Measurements from ENCODE around the gene KAZN.
A peak's percentile ranks its signal among the peaks of the same experiment; 100 is the strongest.

The KAZN gene

GRCh38 chr1:15125101-15125745 lies 526.7 kb downstream of the KAZN start:
- no peak for TF ChIP-seq L3MBTL2 (conservative IDR thresholded peaks at IDR 0.05)
- TF ChIP-seq PKNOX1 (IDR thresholded peaks at IDR 0.05) = no peak
- POLR2A ChIA-PET = no interaction called here
- no peak for DNase-seq (ENCODE audit: extremely low spot score)
- CTCF ChIA-PET = no interaction called here

- no peak for DNase-seq (ENCODE audit: extremely low spot score)
- ChIA-PET POLR2A (interaction anchor here (0.7 kb wide), 1 partner anchor 9 kb away, joined by 3 read pairs; no protein-coding TSS in a partner anchor), CTCF (interaction anchor here (0.5 to 2.1 kb wide), 17 partner anchors 8 to 759 kb away, joined by 3 to 25 read pairs (median 4); no protein-coding TSS in a partner anchor)
- no peak for TF ChIP-seq TARDBP (IDR thresholded peaks at IDR 0.05)
- no peak for TF ChIP-seq HDGF (IDR thresholded peaks at IDR 0.05; ENCODE audit: borderline replicate concordance)
- TF ChIP-seq BHLHE40 (IDR thresholded peaks at IDR 0.05; ENCODE audit: borderline replicate concordance) = no peak
- no peak for TF ChIP-seq SUZ12 (IDR thresholded peaks at IDR 0.05)
- no peak for TF ChIP-seq FOXM1 (IDR thresholded peaks at IDR 0.05; ENCODE audit: borderline replicate concordance)
- TF ChIP-seq NFRKB (IDR thresholded peaks at IDR 0.05) = no peak
- no peak for TF ChIP-seq LEF1 (IDR thresholded peaks at IDR 0.05; ENCODE audit: borderline replicate concordance)
- TF ChIP-seq CTBP1 (IDR thresholded peaks at IDR 0.05; ENCODE audit: borderline replicate concordance) = no peak
- TF ChIP-seq SP1 (IDR thresholded peaks at IDR 0.05) = no peak
- TF ChIP-seq ELF4 (IDR thresholded peaks at IDR 0.05) = no peak
- TF ChIP-seq FOXK2 (IDR thresholded peaks at IDR 0.05) = no peak
- TF ChIP-seq FOXA1 (IDR thresholded peaks at IDR 0.05) = no peak
- TF ChIP-seq PKNOX1 (IDR thresholded peaks at IDR 0.05) = no peak
- no peak for TF ChIP-seq ARNT (IDR thresholded peaks at IDR 0.05)
- TF ChIP-seq L3MBTL2 (conservative IDR thresholded peaks at IDR 0.05) = no peak
- TF ChIP-seq ZNF384 (IDR thresholded peaks at IDR 0.05) = no peak
Measured at GRCh38 chr1:15128077-15128476, 529.6 kb downstream of the KAZN start.

DNA sequence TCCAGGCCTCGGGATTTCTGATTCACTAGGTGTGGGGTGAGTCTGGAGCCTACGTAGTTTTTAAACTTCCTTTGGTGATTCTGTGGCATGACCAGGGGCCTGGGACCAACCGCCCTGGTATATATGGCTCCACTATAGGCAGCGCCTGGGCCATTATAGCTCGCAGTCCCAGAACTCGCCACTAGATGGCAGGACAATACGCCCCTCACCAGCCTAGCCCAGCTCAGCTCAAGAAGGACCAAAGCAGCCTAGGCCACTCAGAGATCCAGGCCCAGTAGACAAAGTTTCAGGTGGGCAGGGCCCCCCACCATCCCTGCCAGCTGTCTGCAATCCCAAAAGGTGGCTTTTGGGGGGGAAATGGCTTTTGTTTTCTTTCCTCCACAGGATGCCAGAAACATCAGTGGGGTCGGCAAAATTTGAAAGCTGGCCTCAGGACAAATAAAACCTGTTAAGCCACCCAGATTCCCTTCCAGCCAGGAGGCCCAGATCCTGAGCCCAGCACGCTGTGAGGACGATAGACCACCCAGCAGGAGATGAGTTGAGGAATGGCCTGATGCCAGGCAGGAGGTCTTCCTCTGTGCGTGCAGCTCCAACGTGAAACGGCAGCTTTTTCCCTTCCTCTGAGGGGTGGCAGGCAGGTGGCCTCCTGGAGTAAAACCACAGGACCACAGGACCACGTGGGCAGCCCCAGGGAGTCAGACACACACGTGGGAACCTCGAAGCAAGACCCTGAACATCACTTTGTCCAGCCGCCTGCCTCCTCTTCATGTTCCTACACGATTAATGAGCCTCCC lies 530.2 kb downstream of the KAZN start:
- POLR2A ChIA-PET = interaction anchor here (0.7 to 0.8 kb wide), 2 partner anchors 9 to 24 kb away, joined by 3 to 4 read pairs; no protein-coding TSS in a partner anchor
- peak; percentile 83 for DNase-seq (ENCODE audit: extremely low spot score)
- no peak for TF ChIP-seq HDGF (IDR thresholded peaks at IDR 0.05; ENCODE audit: borderline replicate concordance)
- TF ChIP-seq SUZ12 (IDR thresholded peaks at IDR 0.05) = no peak
- TF ChIP-seq LEF1 (IDR thresholded peaks at IDR 0.05; ENCODE audit: borderline replicate concordance) = no peak
- TF ChIP-seq FOXK2 (IDR thresholded peaks at IDR 0.05) = no peak
- no peak for TF ChIP-seq FOXA1 (IDR thresholded peaks at IDR 0.05)
- no peak for TF ChIP-seq SP1 (IDR thresholded peaks at IDR 0.05)
- no peak for TF ChIP-seq CTBP1 (IDR thresholded peaks at IDR 0.05; ENCODE audit: borderline replicate concordance)
- no peak for TF ChIP-seq TARDBP (IDR thresholded peaks at IDR 0.05)
- no peak for TF ChIP-seq ZNF384 (IDR thresholded peaks at IDR 0.05)
- no peak for TF ChIP-seq FOXM1 (IDR thresholded peaks at IDR 0.05; ENCODE audit: borderline replicate concordance)
- TF ChIP-seq ARNT (IDR thresholded peaks at IDR 0.05) = no peak
- TF ChIP-seq BHLHE40 (IDR thresholded peaks at IDR 0.05; ENCODE audit: borderline replicate concordance) = no peak
- no peak for TF ChIP-seq NFRKB (IDR thresholded peaks at IDR 0.05)
- no peak for TF ChIP-seq ELF4 (IDR thresholded peaks at IDR 0.05)
- no peak for TF ChIP-seq PKNOX1 (IDR thresholded peaks at IDR 0.05)
- no peak for TF ChIP-seq L3MBTL2 (conservative IDR thresholded peaks at IDR 0.05)
- CTCF ChIA-PET = interaction anchor here (0.5 to 2.1 kb wide), 20 partner anchors 8 to 1305 kb away, joined by 3 to 25 read pairs (median 4); no protein-coding TSS in a partner anchor

- ChIA-PET CTCF (interaction anchor here (2.1 kb wide), 1 partner anchor 142 kb away, joined by 25 read pairs; no protein-coding TSS in a partner anchor), POLR2A (no interaction called here)
- TF ChIP-seq FOXK2 (IDR thresholded peaks at IDR 0.05) (no peak), PKNOX1 (IDR thresholded peaks at IDR 0.05) (no peak), FOXA1 (IDR thresholded peaks at IDR 0.05) (no peak), ELF4 (IDR thresholded peaks at IDR 0.05) (no peak), FOXM1 (IDR thresholded peaks at IDR 0.05; ENCODE audit: borderline replicate concordance) (no peak), SP1 (IDR thresholded peaks at IDR 0.05) (no peak), L3MBTL2 (conservative IDR thresholded peaks at IDR 0.05) (no peak), ARNT (IDR thresholded peaks at IDR 0.05) (no peak), CTBP1 (IDR thresholded peaks at IDR 0.05; ENCODE audit: borderline replicate concordance) (no peak), SUZ12 (IDR thresholded peaks at IDR 0.05) (no peak), NFRKB (IDR thresholded peaks at IDR 0.05) (no peak), BHLHE40 (IDR thresholded peaks at IDR 0.05; ENCODE audit: borderline replicate concordance) (no peak), LEF1 (IDR thresholded peaks at IDR 0.05; ENCODE audit: borderline replicate concordance) (no peak), ZNF384 (IDR thresholded peaks at IDR 0.05) (no peak), HDGF (IDR thresholded peaks at IDR 0.05; ENCODE audit: borderline replicate concordance) (no peak), TARDBP (IDR thresholded peaks at IDR 0.05) (no peak)
- DNase-seq (ENCODE audit: extremely low spot score) = no peak
Measured at GRCh38 chr1:15129944-15130343, 531.5 kb downstream of the KAZN start.

DNA sequence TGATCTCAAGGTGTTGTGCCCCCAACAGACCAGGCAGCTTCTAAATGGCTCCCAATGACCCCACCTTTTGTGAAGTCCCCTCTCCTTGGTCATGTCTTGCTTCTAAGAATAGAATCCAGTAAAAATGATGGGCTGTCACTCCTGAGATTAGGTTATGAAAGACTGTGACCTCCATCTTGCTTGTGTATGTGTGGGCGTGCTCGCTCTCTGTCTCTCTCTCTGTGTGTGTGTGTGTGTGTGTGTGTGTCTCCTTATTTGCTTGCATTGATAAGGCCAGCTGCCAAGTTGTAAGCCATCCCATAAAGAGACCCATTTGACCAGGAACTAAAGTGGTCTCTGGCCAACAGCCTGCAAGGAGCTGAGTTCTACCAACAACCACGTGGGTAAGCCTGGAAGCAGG lies 532.1 kb downstream of the KAZN start:
- no peak for DNase-seq (ENCODE audit: extremely low spot score)
- ChIA-PET CTCF (no interaction called here), POLR2A (no interaction called here)
- TF ChIP-seq ELF4 (IDR thresholded peaks at IDR 0.05) (no peak), FOXK2 (IDR thresholded peaks at IDR 0.05) (no peak), L3MBTL2 (conservative IDR thresholded peaks at IDR 0.05) (no peak), TARDBP (IDR thresholded peaks at IDR 0.05) (no peak), SUZ12 (IDR thresholded peaks at IDR 0.05) (no peak), PKNOX1 (IDR thresholded peaks at IDR 0.05) (no peak), HDGF (IDR thresholded peaks at IDR 0.05; ENCODE audit: borderline replicate concordance) (no peak), SP1 (IDR thresholded peaks at IDR 0.05) (no peak), ZNF384 (IDR thresholded peaks at IDR 0.05) (no peak), ARNT (IDR thresholded peaks at IDR 0.05) (no peak), FOXM1 (IDR thresholded peaks at IDR 0.05; ENCODE audit: borderline replicate concordance) (no peak)

Measured in HEK293T (cell line).